Neural cell (in vitro differentiated cells): ENCODE data around the gene JAZF1.

Experiments
- CTCF ChIP-seq: fragments of 450-650 bp; IDR thresholded peaks from 2 replicates; pipeline ENCODE4 v1.5.1; 2014; ENCODE audit warnings: antibody characterized with exemption, mild to moderate bottlenecking, moderate library complexity; ENCODE audit not compliant: poor library complexity, severe bottlenecking
- EP300 ChIP-seq: fragments of 450-650 bp; conservative IDR thresholded peaks from 2 replicates; pipeline ENCODE4 v1.6.1; 2014; ENCODE audit warnings: antibody characterized with exemption, mild to moderate bottlenecking, moderate library complexity; ENCODE audit not compliant: poor library complexity, severe bottlenecking
- EZH2 ChIP-seq: fragments of 200-600, 300-800 bp; shearing (Covaris generic), sonication (generic); IDR thresholded peaks from 2 replicates; pipeline ENCODE4 v1.6.1; 2014; ENCODE audit warnings: antibody characterized with exemption, low read length, borderline replicate concordance, mild to moderate bottlenecking; ENCODE audit not compliant: insufficient read depth, poor library complexity, severe bottlenecking
- POLR2AphosphoS5 ChIP-seq: IDR thresholded peaks from 2 replicates; pipeline ENCODE4 v1.6.1; 2012
- RAD21 ChIP-seq: fragments of 450-650 bp; conservative IDR thresholded peaks from 2 replicates; pipeline ENCODE4 v1.6.1; 2014; ENCODE audit warnings: antibody characterized with exemption, mild to moderate bottlenecking, moderate library complexity
- REST ChIP-seq: IDR thresholded peaks from 2 replicates; pipeline ENCODE4 v1.6.1; 2012; ENCODE audit warnings: borderline replicate concordance
- SMC3 ChIP-seq: fragments of 450-650 bp; conservative IDR thresholded peaks from 2 replicates; pipeline ENCODE4 v1.6.1; 2014; ENCODE audit warnings: antibody characterized with exemption, mild to moderate bottlenecking, moderate library complexity; ENCODE audit not compliant: poor library complexity

- TF ChIP-seq CTCF (no peak), POLR2AphosphoS5 (no peak), SMC3 (no peak), EZH2 (no peak), EP300 (no peak), RAD21 (no peak), REST (no peak)
These were observed 56.2 kb downstream of the JAZF1 start for GRCh38 chr7:28124413-28124812.
